Fibroblast of skin of right biceps (primary cell): ENCODE measurements around the gene UNC13D.
"Not testable (repeated sequence)": the region's sequence is repeated elsewhere in the genome, so short reads cannot be mapped to it uniquely, and the experiment has no call there.

ENCODE experiments used
- DNase-seq: peaks from one replicate; pipeline ENCODE4 v3.0.0-alpha.2; 2013

UNC13D gene

DNA sequence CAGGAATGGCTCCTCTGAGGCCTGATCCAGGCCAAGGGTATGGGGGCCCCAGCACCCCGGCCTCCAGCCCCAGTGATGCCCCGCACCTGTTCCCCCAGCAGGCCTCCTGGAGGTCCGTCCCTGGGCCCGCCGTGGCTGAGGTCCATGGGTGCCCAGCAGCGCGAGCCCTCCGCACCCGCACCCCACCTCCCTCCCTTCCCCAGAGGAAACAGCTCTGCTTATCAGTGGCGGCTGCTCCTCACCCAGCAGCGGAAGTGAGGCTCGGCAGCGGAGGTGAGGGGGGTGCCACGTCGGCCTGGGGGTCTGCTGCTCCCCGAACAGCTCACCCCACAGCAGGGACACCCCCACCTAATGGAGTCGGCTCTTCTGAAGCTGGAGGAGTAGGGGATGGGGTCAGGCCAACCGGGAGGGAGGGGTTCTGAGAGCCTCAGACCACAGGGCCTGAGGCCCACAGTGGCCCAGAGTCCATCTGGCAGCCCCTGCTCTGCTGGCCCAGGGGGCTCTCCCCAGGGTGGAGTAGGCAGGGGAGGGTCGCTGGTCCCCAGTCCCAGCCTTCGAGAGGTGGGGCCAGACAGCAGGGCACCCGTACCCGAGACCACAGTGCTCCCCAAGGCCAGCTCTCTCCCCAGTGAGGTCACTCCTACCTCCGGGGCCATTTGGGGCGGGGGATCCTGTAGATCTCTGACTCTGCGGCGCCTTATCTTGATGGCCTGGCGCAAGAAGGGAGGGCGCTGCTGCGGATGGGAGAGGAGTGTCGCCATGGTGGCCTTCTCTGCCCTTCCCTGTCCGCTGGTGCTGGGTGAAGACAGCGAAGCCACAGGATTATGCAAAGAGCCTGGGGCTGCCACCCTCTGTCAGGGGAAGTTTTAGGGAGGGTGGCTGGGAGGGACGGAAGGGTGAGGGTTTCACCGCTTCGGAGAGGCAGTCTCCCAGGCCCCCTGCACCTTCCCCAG lies at the start of gene UNC13D:
TSS of gene UNC13D (minus strand) at position 828 of the 953 bp plus-strand sequence. CDS start at position 761, 67 bp downstream.
- DNase-seq, result no peak

GRCh38 chr17:75893305-75894048 lies 49.3 kb upstream of the UNC13D start:
- DNase-seq, result no peak

GRCh38 chr17:75892556-75893224 lies 48.5 kb upstream of the UNC13D start:
- DNase-seq, result no peak

GRCh38 chr17:75891605-75892555 lies 47.7 kb upstream of the UNC13D start:
- DNase-seq, result no peak

GRCh38 chr17:75891022-75891604 lies 46.9 kb upstream of the UNC13D start:
- no peak for DNase-seq

GRCh38 chr17:75889454-75889853 lies 45.2 kb upstream of the UNC13D start:
- DNase-seq, result no peak

- DNase-seq, result no peak
Observed at GRCh38 chr17:75888484-75888883, 44.3 kb upstream of the UNC13D start.

- DNase-seq, result not testable (repeated sequence)
Observed at GRCh38 chr17:75885860-75886259, 41.7 kb upstream of the UNC13D start.

DNA sequence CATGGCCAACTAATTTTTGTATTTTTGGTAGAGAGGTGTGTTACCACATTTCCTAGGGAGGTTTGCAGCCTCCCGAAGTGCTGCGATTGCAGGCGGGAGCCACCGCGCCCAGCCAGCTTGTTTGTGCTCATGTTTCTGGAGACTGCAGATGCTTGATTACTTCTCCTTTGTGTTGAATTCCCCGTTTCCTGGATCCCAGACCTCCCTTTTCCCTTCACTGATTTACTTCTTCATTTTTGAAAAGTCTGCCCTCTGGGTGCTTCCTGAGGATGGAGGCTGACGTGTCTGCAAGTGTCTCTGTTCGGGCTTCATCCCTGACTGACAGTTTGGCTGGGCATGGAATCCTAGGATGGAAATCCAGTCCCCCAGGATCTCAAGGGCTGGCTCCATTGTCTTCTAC lies 41.2 kb upstream of the UNC13D start:
- no peak for DNase-seq

DNA sequence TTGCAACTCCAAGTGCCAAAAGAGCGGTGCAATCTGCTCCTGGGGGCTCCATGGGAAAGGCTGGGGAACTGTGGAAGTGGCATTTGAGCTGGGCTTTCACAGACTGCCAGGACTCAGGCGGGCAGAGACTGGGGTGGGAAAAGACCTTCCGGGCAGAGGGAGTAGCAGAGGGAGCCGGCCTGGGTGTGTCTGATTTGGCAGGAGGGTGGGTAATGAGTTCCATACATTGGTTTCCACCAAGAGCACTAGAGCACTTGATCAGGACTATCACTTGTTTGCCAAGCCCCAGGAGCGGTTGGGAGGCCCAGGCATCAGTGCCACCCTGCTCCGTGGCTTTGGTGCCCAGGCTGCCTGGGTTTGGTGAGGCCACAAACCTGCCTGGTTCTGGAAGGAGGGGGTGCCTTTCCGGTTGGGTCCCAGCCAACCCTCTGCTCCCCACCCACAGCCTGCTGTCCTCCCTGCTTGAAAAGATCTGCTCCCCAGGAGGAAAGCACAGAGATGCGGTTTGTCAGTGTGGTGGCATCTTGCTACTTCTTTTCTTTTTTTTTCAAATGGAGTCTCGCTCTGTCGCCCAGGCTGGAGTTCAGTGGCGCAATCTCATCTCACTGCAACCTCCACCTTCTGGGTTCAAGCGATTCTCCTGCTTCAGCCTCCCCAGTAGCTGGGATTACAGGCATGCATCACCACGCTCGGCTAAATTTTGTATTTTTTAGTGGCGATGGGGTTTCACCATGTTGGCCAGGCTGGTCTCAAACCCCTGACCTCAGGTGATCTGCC lies 37.7 kb upstream of the UNC13D start:
- DNase-seq, result no peak

GRCh38 chr17:75880266-75880665 lies 36.1 kb upstream of the UNC13D start:
- DNase-seq, result no peak

DNA sequence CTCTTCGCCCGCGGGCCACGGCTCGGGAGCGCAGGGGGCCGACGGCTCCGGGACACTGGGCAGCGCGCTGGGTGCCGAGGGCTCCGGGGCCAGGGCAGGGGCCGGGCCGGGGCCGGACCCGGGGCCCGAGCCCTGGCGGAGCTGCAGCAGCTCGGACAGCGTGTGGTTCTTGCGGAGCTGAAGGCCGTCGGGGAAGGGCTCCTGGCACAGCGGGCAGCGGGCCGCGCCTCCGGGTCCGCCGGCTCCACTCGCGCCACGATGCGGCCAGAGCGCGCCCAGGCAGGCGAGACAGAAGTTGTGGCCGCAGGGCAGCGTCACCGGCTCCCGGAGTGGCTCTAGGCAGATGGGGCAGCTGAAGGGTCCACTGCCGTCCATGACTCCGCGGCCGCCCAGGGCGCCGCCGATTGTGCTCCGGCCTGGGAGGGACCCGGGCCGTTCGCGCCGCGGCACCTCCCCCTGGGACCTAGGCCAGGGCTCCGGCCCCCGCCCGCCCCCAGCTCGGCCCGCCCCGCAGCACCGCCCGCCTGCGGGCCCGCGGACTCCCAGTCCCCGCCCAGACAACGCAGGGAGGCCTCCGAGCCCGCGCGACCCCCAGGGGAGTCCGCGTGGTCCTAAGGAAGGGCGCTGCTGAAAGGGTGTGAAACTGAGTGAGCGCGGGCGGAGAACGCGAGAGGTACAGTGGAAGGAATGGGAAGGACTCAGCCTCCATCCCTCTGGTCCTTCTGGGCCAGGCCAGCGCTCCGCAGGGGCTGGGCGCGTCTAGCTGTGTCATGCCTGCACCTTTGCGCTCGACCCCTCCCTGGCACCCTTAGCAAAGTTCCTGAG lies 34.2 kb upstream of the UNC13D start, which contains the start of gene TRIM47:
TSS of gene TRIM47 (minus strand) at position 408 of the 825 bp plus-strand sequence. CDS start at position 375, 33 bp downstream.
- DNase-seq, result peak; percentile 39

DNA sequence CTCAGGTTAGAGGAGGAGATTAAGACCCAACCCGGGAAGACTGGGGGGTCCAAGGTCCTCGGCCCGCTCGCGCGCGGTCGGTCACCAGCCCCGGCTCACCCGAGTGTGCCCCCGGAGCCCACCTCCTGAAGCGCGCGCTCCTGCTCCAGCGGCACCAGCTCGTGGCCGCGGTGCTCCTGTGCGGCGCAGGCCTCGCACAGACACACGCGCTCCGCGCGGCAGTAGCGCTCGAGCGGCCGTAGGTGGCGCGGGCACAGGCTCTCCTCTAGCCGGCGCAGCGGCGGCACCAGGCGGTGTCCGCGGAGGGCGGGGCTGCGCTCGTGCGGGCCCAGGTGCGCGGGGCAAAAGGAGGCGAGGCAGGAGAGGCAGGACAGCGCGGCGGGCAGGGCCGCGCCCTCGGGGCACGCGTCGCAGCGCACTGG lies 33.6 kb upstream of the UNC13D start:
- DNase-seq, result peak; percentile 53

DNA sequence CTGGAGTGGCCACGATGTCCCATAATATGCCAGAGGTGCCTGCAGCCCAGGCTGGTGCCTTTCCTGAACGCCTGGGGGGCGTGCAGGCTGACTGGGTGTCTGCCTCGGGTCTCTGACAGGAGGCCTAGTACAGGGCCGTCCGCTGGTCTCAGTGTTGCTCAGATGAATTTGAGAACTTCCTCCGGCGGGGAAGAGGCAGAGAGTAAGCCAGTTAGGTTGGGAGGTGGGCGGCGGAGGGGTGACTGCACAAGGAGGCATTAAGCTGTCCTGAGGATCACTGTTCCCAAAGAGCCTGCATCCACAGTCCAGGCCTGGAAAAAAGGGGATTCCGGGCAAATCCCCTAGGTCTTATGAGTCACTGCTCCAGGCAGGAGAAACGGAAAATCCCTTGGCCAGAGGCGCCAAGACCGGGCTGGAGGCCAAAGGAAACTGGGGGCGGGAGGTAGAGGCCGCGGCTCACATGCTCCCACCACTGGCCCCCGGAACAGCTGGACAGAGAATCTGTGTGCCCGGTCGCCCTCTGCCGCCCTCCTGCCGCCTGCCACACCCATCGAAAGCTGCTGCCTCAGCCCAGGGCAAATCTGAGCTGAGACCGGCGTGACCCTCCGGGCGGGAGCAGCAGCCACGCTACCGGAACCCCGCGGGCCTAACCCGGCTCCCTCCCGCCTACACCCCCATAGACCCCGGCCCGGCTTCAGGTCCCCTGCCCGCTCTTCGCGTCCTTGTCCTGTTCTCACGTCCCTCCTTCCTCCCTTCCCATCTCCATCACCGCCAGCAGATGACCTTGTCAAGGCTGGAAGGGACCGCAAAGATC lies 32.9 kb upstream of the UNC13D start:
- peak; percentile 87 for DNase-seq

GRCh38 chr17:75876190-75876937 lies 32.2 kb upstream of the UNC13D start:
- no peak for DNase-seq

GRCh38 chr17:75875940-75876189 lies 31.7 kb upstream of the UNC13D start:
- DNase-seq, result no peak

- no peak for DNase-seq
Observed at GRCh38 chr17:75875182-75875939, 31.2 kb upstream of the UNC13D start.
